Adrenal gland (tissue), 12 donors: Measurements from ENCODE around the gene HSPA1L. TPM values are rescaled to one million over a fixed set of nuclear protein-coding genes. Genes with fewer than 3 reads are reported as not detected.
"Not testable (repeated sequence)": the region's sequence is repeated elsewhere in the genome, so short reads cannot be mapped to it uniquely, and the experiment has no call there.

Source experiments
- DNase-seq, 7 donors: peaks; one replicate each; pipeline ENCODE4 v3.0.0-alpha.2; 2019 to 2020
- H3K27ac ChIP-seq, 5 donors: fragments of 200-600 bp; sonication (generic) in 4 of 5; 1 replicate in 3 of 5; 2 replicates in 2 of 5; pipeline versions ENCODE4 v1.5.1 to v1.8.0; 2016 to 2020; ENCODE audit warnings: mild to moderate bottlenecking in 1 of 5
- H3K27me3 ChIP-seq: fragments of 200-600 bp; 2 replicates; pipeline ENCODE4 v1.8.0; 2021
- H3K36me3 ChIP-seq, 2 donors: fragments of 200-600 bp; replicated peaks in 1 of 2; 1 replicate in 1 of 2; 2 replicates in 1 of 2; pipeline versions ENCODE4 v1.5.1 to v1.8.0; 2018 to 2022
- H3K4me1 ChIP-seq, 2 donors: fragments of 200-600 bp; replicated peaks in 1 of 2; 1 replicate in 1 of 2; 2 replicates in 1 of 2; pipeline versions ENCODE4 v1.5.1 to v1.8.0; 2018 to 2021
- H3K4me3 ChIP-seq, 4 donors: fragments of 200-600 bp; sonication (generic) in 3 of 4; one replicate each; pipeline ENCODE4 v1.5.1; 2016 to 2018
- H3K9me3 ChIP-seq, 3 donors: fragments of 200-600 bp; sonication (generic) in 1 of 3; replicated peaks in 1 of 3; 1 replicate in 2 of 3; 2 replicates in 1 of 3; pipeline versions ENCODE4 v1.5.1 to v1.8.0; 2016 to 2021
- POLR2A ChIP-seq, 2 donors: fragments of 450-650 bp; IDR thresholded peaks; one replicate each; pipeline ENCODE4 v1.6.1; 2017; ENCODE audit warnings: antibody characterized with exemption in 2 of 2, mild to moderate bottlenecking in 2 of 2, moderate library complexity in 1 of 2
- WGBS, 4 donors: extraction: QIAGEN DNeasy Blood & Tissue Kit in 2 of 4; methylation state at CpG; one replicate each; pipeline versions ENCODE4 v1.1.5 to v1.1.7; 2013 to 2017; 5-methylcytosine and 5-hydroxymethylcytosine counted together
- intact Hi-C, 2 donors: fragments of 100-400 bp; cut with DNase I; formaldehyde crosslinking; loops; one replicate each; pipeline versions ENCODE4 v1.14.1 to v1.15.0; 2022 to 2023
- polyA plus RNA-seq, 3 donors: library from polyadenylated mRNA; stranded (reverse); fragments of 200-250 nt in 2 of 3; fragments of 350-450 nt in 1 of 3; fragmentation: Illumina TruSeq in 1 of 3; extraction: RNeasy Lipid Tissue Mini Kit (QIAGEN cat#74804) in 1 of 3; gene quantifications; one replicate each; pipeline ENCODE4 v1.2.3, GENCODE V29; 2013 to 2014
- total RNA-seq, 9 donors: library from RNA; depleted of rRNA in 4 of 9; stranded (reverse); fragments of >200 nt in 4 of 9; fragments of 120-200 nt in 1 of 9; fragmentation: NEBNext Ultra II Directional in 1 of 9; extraction: Animal tissue kit (Norgen Biotek cat#: 25700) in 1 of 9; gene quantifications; one replicate each; pipeline versions ENCODE4 v1.1.0 to v1.2.4, GENCODE V29; 2013 to 2023
- TF ChIP-seq, protein P1 (sequence below), 6 experiments: fragments of 450-650 bp in 4 of 6; fragments of 200-600 bp in 2 of 6; sonication (generic) in 1 of 6; IDR thresholded peaks; 1 replicate in 5 of 6; 2 replicates in 1 of 6; pipeline versions ENCODE4 v1.5.1 to v1.8.0; 2016 to 2021; ENCODE audit warnings: antibody characterized with exemption in 6 of 6, mild to moderate bottlenecking in 2 of 6, moderate library complexity in 1 of 6
- donor health status: healthy with polysubstance abuse.
- donor health status: Bipolar disorder and iron deficiency.
- donor health status: DM: yes; HTN: yes; CAD: no.
- donor health status: DM: no; HTN: no; CAD: no.
- donor health status: DM: no; HTN: no; CAD: no.
- donor health status: DM: yes; HTN: yes; CAD: no.

The HSPA1L gene
- total and polyA plus RNA-seq, 12 donors = 0.79 to 5.3 (median 1.9) TPM

GRCh38 chr6:31817133-31817928 lies 2.2 kb upstream of the HSPA1L start:
- Histone ChIP-seq H3K27ac (peak overlapping the region in 4 of 5 donors; percentile 47 to 100 (median 78)), H3K4me3 (peak overlapping the region in 2 of 4 donors; percentile 0 to 59), H3K4me1 (peaks cover 24 to 48% of the 10 kb centered on the region in 2 donors)
- H3K36me3 ChIP-seq, H3K27me3 ChIP-seq, intact Hi-C loops, H3K9me3 ChIP-seq: not testable (repeated sequence)
- TF ChIP-seq, protein P1, sequence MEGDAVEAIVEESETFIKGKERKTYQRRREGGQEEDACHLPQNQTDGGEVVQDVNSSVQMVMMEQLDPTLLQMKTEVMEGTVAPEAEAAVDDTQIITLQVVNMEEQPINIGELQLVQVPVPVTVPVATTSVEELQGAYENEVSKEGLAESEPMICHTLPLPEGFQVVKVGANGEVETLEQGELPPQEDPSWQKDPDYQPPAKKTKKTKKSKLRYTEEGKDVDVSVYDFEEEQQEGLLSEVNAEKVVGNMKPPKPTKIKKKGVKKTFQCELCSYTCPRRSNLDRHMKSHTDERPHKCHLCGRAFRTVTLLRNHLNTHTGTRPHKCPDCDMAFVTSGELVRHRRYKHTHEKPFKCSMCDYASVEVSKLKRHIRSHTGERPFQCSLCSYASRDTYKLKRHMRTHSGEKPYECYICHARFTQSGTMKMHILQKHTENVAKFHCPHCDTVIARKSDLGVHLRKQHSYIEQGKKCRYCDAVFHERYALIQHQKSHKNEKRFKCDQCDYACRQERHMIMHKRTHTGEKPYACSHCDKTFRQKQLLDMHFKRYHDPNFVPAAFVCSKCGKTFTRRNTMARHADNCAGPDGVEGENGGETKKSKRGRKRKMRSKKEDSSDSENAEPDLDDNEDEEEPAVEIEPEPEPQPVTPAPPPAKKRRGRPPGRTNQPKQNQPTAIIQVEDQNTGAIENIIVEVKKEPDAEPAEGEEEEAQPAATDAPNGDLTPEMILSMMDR (IDR thresholded peaks at IDR 0.05) = peak in 1 of 6 experiments; percentile 17
- 29 to 38% (median 33%) methylated on average over 3 to 15 of the region's 37 CpGs for WGBS, 4 donors
- DNase-seq = peak in 2 of 7 donors; percentile 32 to 55

DNA sequence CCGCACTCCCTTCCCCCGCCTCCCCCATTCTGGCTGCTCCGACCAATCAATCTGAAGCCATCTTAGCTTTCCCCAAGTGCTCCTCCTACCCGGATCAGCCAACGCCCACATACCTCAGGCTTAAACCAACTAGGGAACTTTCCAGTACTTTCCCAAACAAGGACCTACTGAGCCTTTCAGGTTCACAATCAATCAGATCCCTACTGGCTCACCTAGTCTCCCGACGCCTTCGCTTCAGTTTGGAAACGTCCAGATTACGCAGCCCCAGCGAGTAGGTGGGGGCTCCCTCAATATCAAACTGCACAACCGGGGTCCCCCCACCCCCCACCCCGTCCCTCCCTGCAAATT lies 432 bp downstream of the HSPA1L start:
- peak overlapping the region; percentile 77 to 100 (median 93) for H3K27ac ChIP-seq
- WGBS, 4 donors = 1 to 8% (median 4%) methylated on average over 13 of the region's 13 CpGs
- peaks cover 11 to 32% of the 10 kb centered on the region in 2 donors for H3K4me1 ChIP-seq
- H3K9me3 ChIP-seq = no peaks in the 10 kb centered on the region
- no peaks in the 10 kb centered on the region for H3K27me3 ChIP-seq
- peak; percentile 93 to 98 (median 96) for DNase-seq
- H3K4me3 ChIP-seq = peak overlapping the region in 2 of 4 donors; percentile 40 to 56
- no peaks in the 10 kb centered on the region for H3K36me3 ChIP-seq
- intact Hi-C loops = no loop called here
- TF ChIP-seq, protein P1 (IDR thresholded peaks at IDR 0.05) = no peak
- TF ChIP-seq POLR2A (IDR thresholded peaks at IDR 0.05) = peak in 1 of 2 donors; percentile 54

GRCh38 chr6:31813465-31813849 lies 1.6 kb downstream of the HSPA1L start:
- peaks cover 2 to 22% of the 10 kb centered on the region in 2 donors for H3K4me1 ChIP-seq
- peak overlapping the region in 4 of 5 donors; percentile 69 to 100 (median 94) for H3K27ac ChIP-seq
- TF ChIP-seq, protein P1 (IDR thresholded peaks at IDR 0.05) = no peak
- no peak for TF ChIP-seq POLR2A (IDR thresholded peaks at IDR 0.05)
- no peaks in the 10 kb centered on the region for H3K27me3 ChIP-seq
- WGBS, 4 donors = 92 to 97% (median 97%) methylated on average over 7 of the region's 7 CpGs
- H3K9me3 ChIP-seq = no peaks in the 10 kb centered on the region
- peak overlapping the region in 1 of 4 donors; percentile 56 for H3K4me3 ChIP-seq
- no peaks in the 10 kb centered on the region for H3K36me3 ChIP-seq
- intact Hi-C loops = no loop called here
- peak in 1 of 7 donors; percentile 20 for DNase-seq

- Histone ChIP-seq H3K9me3 (no peaks in the 10 kb centered on the region), H3K36me3 (no peaks in the 10 kb centered on the region), H3K27me3 (no peaks in the 10 kb centered on the region), H3K27ac (no peak overlapping the region), H3K4me3 (no peak overlapping the region), H3K4me1 (peaks cover 0 to 19% of the 10 kb centered on the region in 2 donors)
- WGBS, 4 donors = 93 to 100% (median 94%) methylated on average over 4 to 12 of the region's 12 CpGs
- intact Hi-C loops = no loop called here
- TF ChIP-seq, protein P1 (IDR thresholded peaks at IDR 0.05) = no peak
- no peak for TF ChIP-seq POLR2A (IDR thresholded peaks at IDR 0.05)
- DNase-seq = peak in 1 of 7 donors; percentile 13
Observed at GRCh38 chr6:31811645-31812044, 3.4 kb downstream of the HSPA1L start.

DNA sequence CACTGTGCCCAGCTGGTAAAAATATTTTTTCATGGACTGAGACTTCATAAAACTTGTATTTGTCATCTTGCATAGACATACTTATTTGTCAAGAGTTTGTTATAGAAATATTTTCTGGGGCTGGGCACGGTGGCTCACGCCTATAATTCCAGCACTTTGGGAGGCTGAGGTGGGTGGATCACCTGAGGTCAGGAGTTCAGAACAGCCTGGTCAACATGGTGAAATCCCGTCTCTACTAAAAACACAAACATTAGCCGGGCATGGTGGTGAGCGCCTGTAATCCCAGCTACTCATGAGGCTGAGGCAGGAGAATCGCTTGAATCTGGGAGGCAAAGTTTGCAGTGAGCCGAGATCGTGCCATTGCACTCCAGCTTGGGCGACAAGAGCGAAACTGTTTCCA lies 6.5 kb downstream of the HSPA1L start:
- peaks cover 6 to 23% of the 10 kb centered on the region in 2 donors for H3K4me1 ChIP-seq
- WGBS, 4 donors = 88 to 94% (median 91%) methylated on average over 10 of the region's 10 CpGs
- H3K36me3 ChIP-seq, H3K27me3 ChIP-seq, intact Hi-C loops, DNase-seq, H3K4me3 ChIP-seq, H3K27ac ChIP-seq, H3K9me3 ChIP-seq: not testable (repeated sequence)
